Inferior parietal cortex (tissue), 1 donor: ENCODE data around the gene CAMK2D.
A peak's percentile ranks its signal among the peaks of the same experiment; 100 is the strongest.

Experiments
- DNase-seq: peaks from one replicate; pipeline ENCODE4 v3.0.0-alpha.2; 2016; ENCODE audit errors: extremely low spot score

The CAMK2D gene

GRCh38 chr4:113565702-113566012, 195.9 kb downstream of the CAMK2D start:
- no peak for DNase-seq

- DNase-seq: no peak
Observed at GRCh38 chr4:113564493-113564892, 197.0 kb downstream of the CAMK2D start.

GRCh38 chr4:113563691-113564378, 197.7 kb downstream of the CAMK2D start:
- no peak for DNase-seq

GRCh38 chr4:113561758-113562157, 199.8 kb downstream of the CAMK2D start:
- DNase-seq: no peak

GRCh38 chr4:113561092-113561491, 200.4 kb downstream of the CAMK2D start:
- no peak for DNase-seq

- DNase-seq: no peak
Observed at GRCh38 chr4:113560579-113560978, 201.0 kb downstream of the CAMK2D start.

GRCh38 chr4:113559947-113560346, 201.6 kb downstream of the CAMK2D start:
- no peak for DNase-seq

GRCh38 chr4:113556382-113557134, 205.0 kb downstream of the CAMK2D start:
- DNase-seq: no peak

- no peak for DNase-seq
Observed at GRCh38 chr4:113555868-113556267, 205.7 kb downstream of the CAMK2D start.

- no peak for DNase-seq
Observed at GRCh38 chr4:113553082-113553481, 208.5 kb downstream of the CAMK2D start.

- DNase-seq: no peak
Observed at GRCh38 chr4:113550510-113550909, 211.0 kb downstream of the CAMK2D start.

GRCh38 chr4:113548303-113548702, 213.2 kb downstream of the CAMK2D start:
- no peak for DNase-seq

- peak; percentile 88 for DNase-seq
Observed at GRCh38 chr4:113547487-113548042, 214.0 kb downstream of the CAMK2D start.

- no peak for DNase-seq
Observed at GRCh38 chr4:113541933-113542332, 219.6 kb downstream of the CAMK2D start.

- no peak for DNase-seq
Observed at GRCh38 chr4:113540859-113541258, 220.7 kb downstream of the CAMK2D start.

GRCh38 chr4:113539408-113539807, 222.1 kb downstream of the CAMK2D start:
- no peak for DNase-seq

GRCh38 chr4:113537628-113538027, 223.9 kb downstream of the CAMK2D start:
- DNase-seq: peak; percentile 49

GRCh38 chr4:113537203-113537602, 224.3 kb downstream of the CAMK2D start:
- DNase-seq: no peak

- no peak for DNase-seq
Observed at GRCh38 chr4:113534711-113535110, 226.8 kb downstream of the CAMK2D start.

GRCh38 chr4:113531572-113531971, 230.0 kb downstream of the CAMK2D start:
- DNase-seq: no peak

- no peak for DNase-seq
Observed at GRCh38 chr4:113528395-113528794, 233.1 kb downstream of the CAMK2D start.

GRCh38 chr4:113525521-113525920, 236.0 kb downstream of the CAMK2D start:
- no peak for DNase-seq

GRCh38 chr4:113524505-113525186, 236.9 kb downstream of the CAMK2D start:
- DNase-seq: no peak
